Measurements from ENCODE around the gene CDHR3. TPM values are rescaled to one million over a fixed set of nuclear protein-coding genes. Genes with fewer than 3 reads are reported as not detected.
"Not testable (repeated sequence)": the region's sequence is repeated elsewhere in the genome, so short reads cannot be mapped to it uniquely, and the experiment has no call there.

Gene CDHR3
- total RNA-seq, 1 experiment from 2014 or later: not detected

DNA sequence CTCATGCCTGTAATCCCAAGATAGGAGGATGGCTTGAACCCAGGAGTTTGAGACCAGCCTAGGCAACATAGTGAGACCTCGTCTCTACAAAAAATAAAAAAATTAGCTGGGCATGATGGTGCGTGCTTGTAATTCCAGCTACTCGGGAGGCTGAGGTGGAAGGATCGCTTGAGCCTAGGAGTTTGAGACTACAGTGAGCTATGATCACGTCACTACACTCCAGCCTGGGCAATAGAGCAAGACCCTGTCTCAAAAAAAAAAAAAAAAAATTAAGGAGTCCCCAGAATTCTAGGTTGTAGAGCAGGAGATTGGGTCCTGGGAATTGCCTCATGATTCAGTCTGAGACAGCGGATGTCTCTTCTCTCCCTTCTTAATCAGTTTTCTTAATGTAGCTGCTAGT lies 21.7 kb downstream of the CDHR3 start:
- not testable (repeated sequence) for H4K20me1 ChIP-seq (ENCODE audit: insufficient read depth, low read depth, low read length); H3K27ac ChIP-seq (ENCODE audit: low read length); H3K4me1 ChIP-seq (ENCODE audit: low read length); H3K9me3 ChIP-seq (ENCODE audit: low read length); H3K36me3 ChIP-seq (ENCODE audit: insufficient read depth, low read length); H3K4me3 ChIP-seq (ENCODE audit: low read length); H3K79me2 ChIP-seq (ENCODE audit: low read length); H2AFZ ChIP-seq (ENCODE audit: low read length); DNase-seq; H3K27me3 ChIP-seq (ENCODE audit: low read length); H3K9ac ChIP-seq (ENCODE audit: low read length); H3K9me2 ChIP-seq (replicated peaks; ENCODE audit: insufficient read depth, low read length); H3K4me2 ChIP-seq (ENCODE audit: low read depth, low read length, poor library complexity, severe bottlenecking)

DNA sequence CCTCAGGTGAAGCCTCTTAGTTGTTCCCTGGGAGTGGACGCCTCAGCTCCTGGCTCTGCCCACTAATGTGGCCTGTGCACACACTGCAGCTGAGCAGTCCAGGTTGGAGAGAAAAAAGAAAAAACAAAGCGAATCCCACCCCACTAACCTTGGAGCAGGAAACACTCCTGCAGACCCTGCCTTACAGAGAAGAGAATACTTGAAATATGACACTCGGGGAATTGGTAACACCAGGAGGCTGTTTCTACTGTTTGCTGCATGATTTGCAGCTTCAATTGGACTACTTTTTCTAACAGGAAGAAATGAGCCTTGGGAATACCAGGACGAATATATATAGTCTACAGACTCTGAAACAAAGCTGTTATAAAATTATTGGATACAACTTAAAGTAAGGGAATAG lies 22.2 kb downstream of the CDHR3 start:
- H3K9me3 ChIP-seq (ENCODE audit: low read length): no peaks in the 10 kb centered on the region
- no peak overlapping the region for H3K4me3 ChIP-seq (ENCODE audit: low read length)
- no peak for DNase-seq
- H3K27me3 ChIP-seq (ENCODE audit: low read length): peaks cover 2% of the 10 kb centered on the region; the same call in 1 of the 2 replicates
- H2AFZ ChIP-seq (ENCODE audit: low read length): no peak overlapping the region
- no peak overlapping the region for H3K4me2 ChIP-seq (ENCODE audit: low read depth, low read length, poor library complexity, severe bottlenecking)
- no peak overlapping the region for H3K27ac ChIP-seq (ENCODE audit: low read length)
- H4K20me1 ChIP-seq (ENCODE audit: insufficient read depth, low read depth, low read length): no peaks in the 10 kb centered on the region
- no peaks in the 10 kb centered on the region for H3K36me3 ChIP-seq (ENCODE audit: insufficient read depth, low read length)
- no peaks in the 10 kb centered on the region for H3K9me2 ChIP-seq (replicated peaks; ENCODE audit: insufficient read depth, low read length)
- H3K9ac ChIP-seq (ENCODE audit: low read length): no peak overlapping the region
- no peaks in the 10 kb centered on the region for H3K4me1 ChIP-seq (ENCODE audit: low read length)
- H3K79me2 ChIP-seq (ENCODE audit: low read length): no peaks in the 10 kb centered on the region

DNA sequence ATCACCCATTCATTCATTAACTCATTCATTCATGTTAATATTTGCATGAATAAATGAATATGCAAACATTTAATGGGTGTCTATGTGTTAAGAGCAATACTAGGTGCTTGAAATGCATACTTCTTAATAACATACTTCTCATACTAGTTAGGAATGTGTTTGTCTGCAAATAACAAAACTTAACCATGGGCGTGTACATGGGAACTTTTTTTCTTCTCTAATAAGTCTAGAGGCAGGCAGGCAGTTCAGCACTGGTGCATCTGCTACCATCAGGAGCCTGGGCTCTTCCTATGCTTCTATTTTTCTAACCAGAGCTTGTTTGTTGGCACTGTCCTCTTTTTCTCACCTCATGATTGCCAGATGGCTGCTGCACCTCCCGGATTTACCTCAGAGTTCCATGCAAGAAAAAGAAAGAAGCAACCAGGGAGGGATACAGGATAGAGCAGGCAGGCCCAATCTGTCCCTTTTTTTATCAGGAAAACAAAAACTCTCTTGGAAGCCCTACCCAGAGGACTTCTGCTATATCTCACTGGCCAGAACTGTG lies 22.7 kb downstream of the CDHR3 start:
- DNase-seq: no peak
- H3K9me3 ChIP-seq (ENCODE audit: low read length): no peaks in the 10 kb centered on the region
- no peak overlapping the region for H3K27ac ChIP-seq (ENCODE audit: low read length)
- no peak overlapping the region for H2AFZ ChIP-seq (ENCODE audit: low read length)
- H3K27me3 ChIP-seq (ENCODE audit: low read length): peaks cover 1% of the 10 kb centered on the region; the same call in 1 of the 2 replicates
- H3K9ac ChIP-seq (ENCODE audit: low read length): no peak overlapping the region
- H3K79me2 ChIP-seq (ENCODE audit: low read length): no peaks in the 10 kb centered on the region
- no peaks in the 10 kb centered on the region for H4K20me1 ChIP-seq (ENCODE audit: insufficient read depth, low read depth, low read length)
- no peaks in the 10 kb centered on the region for H3K4me1 ChIP-seq (ENCODE audit: low read length)
- no peaks in the 10 kb centered on the region for H3K9me2 ChIP-seq (replicated peaks; ENCODE audit: insufficient read depth, low read length)
- no peak overlapping the region for H3K4me3 ChIP-seq (ENCODE audit: low read length)
- H3K4me2 ChIP-seq (ENCODE audit: low read depth, low read length, poor library complexity, severe bottlenecking): no peak overlapping the region
- H3K36me3 ChIP-seq (ENCODE audit: insufficient read depth, low read length): no peaks in the 10 kb centered on the region

DNA sequence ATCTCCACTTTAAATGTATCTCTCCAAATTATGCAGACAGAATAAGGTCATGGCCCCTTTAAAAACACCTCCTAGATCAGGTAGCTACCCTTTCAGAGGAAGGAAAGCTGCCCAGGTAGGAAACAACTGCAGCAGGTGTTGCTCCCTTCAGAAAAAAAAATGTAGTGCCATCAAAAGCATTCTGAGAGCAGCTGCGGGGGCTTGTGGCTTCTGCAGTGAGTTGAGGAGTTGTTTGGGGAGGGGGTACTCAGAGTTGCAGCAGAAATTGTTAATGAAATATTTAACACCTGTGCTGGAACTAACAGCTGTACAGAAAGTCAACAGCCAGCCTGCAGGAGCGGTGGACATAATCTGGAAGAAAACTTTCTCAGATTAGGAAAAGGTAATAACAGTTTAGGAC lies 24.0 kb downstream of the CDHR3 start:
- H4K20me1 ChIP-seq (ENCODE audit: insufficient read depth, low read depth, low read length): no peaks in the 10 kb centered on the region
- H3K9ac ChIP-seq (ENCODE audit: low read length): no peak overlapping the region
- no peak overlapping the region for H2AFZ ChIP-seq (ENCODE audit: low read length)
- no peaks in the 10 kb centered on the region for H3K27me3 ChIP-seq (ENCODE audit: low read length)
- H3K4me1 ChIP-seq (ENCODE audit: low read length): no peaks in the 10 kb centered on the region
- no peaks in the 10 kb centered on the region for H3K36me3 ChIP-seq (ENCODE audit: insufficient read depth, low read length)
- no peaks in the 10 kb centered on the region for H3K9me3 ChIP-seq (ENCODE audit: low read length)
- no peaks in the 10 kb centered on the region for H3K79me2 ChIP-seq (ENCODE audit: low read length)
- no peak overlapping the region for H3K4me2 ChIP-seq (ENCODE audit: low read depth, low read length, poor library complexity, severe bottlenecking)
- H3K4me3 ChIP-seq (ENCODE audit: low read length): no peak overlapping the region
- H3K27ac ChIP-seq (ENCODE audit: low read length): no peak overlapping the region
- no peaks in the 10 kb centered on the region for H3K9me2 ChIP-seq (replicated peaks; ENCODE audit: insufficient read depth, low read length)
- no peak for DNase-seq

DNA sequence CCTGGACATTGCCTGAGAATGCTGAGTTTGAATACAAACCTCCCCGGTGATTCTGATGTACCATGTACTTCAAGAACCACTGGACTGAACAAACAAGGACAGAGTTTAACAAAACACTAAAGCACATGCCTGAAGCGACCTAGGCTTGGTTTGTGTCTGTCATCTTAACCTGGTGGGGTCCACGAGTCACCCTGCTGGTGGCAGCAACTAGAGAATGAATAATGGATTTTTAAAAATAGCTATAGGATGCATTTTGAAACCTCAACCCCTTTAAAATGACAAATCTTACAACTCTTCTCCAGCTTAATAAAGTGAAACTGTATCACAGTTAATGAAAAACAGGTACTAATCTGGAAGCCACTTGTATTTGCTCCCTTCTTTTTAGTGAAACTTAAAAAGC lies 25.2 kb downstream of the CDHR3 start:
- H3K9me3 ChIP-seq (ENCODE audit: low read length): no peaks in the 10 kb centered on the region
- peak; percentile 46 for DNase-seq
- no peak overlapping the region for H3K9ac ChIP-seq (ENCODE audit: low read length)
- H3K4me2 ChIP-seq (ENCODE audit: low read depth, low read length, poor library complexity, severe bottlenecking): no peak overlapping the region
- no peaks in the 10 kb centered on the region for H3K79me2 ChIP-seq (ENCODE audit: low read length)
- H4K20me1 ChIP-seq (ENCODE audit: insufficient read depth, low read depth, low read length): no peaks in the 10 kb centered on the region
- no peak overlapping the region for H3K4me3 ChIP-seq (ENCODE audit: low read length)
- H3K9me2 ChIP-seq (replicated peaks; ENCODE audit: insufficient read depth, low read length): no peaks in the 10 kb centered on the region
- H3K27me3 ChIP-seq (ENCODE audit: low read length): no peaks in the 10 kb centered on the region
- H3K4me1 ChIP-seq (ENCODE audit: low read length): no peaks in the 10 kb centered on the region
- H3K36me3 ChIP-seq (ENCODE audit: insufficient read depth, low read length): no peaks in the 10 kb centered on the region
- no peak overlapping the region for H2AFZ ChIP-seq (ENCODE audit: low read length)
- H3K27ac ChIP-seq (ENCODE audit: low read length): no peak overlapping the region

DNA sequence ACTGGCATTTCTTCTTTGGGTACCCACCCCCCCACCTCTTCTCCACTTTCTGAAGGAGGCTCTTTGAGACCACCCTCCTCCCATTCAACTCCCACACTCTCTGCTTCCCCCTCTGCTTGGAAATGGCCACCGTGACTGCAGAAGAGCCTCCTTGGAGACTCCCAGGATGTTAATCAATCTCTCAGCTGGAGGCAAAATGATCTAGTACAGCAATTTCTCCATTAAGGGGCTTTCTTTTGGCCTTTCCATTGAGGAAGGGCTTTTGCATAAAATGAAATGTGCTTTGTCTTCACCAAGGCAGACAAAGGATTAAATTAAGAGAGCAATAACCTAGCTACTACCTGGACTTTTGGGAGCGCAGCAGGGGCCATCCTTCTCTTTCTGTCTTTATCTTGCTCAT lies 26.1 kb downstream of the CDHR3 start:
- Histone ChIP-seq H4K20me1 (ENCODE audit: insufficient read depth, low read depth, low read length) (no peaks in the 10 kb centered on the region), H3K27me3 (ENCODE audit: low read length) (no peaks in the 10 kb centered on the region), H3K9me2 (replicated peaks; ENCODE audit: insufficient read depth, low read length) (no peaks in the 10 kb centered on the region), H3K4me1 (ENCODE audit: low read length) (no peaks in the 10 kb centered on the region), H3K4me3 (ENCODE audit: low read length) (no peak overlapping the region), H3K36me3 (ENCODE audit: insufficient read depth, low read length) (no peaks in the 10 kb centered on the region), H3K79me2 (ENCODE audit: low read length) (no peaks in the 10 kb centered on the region), H3K27ac (ENCODE audit: low read length) (no peak overlapping the region), H2AFZ (ENCODE audit: low read length) (no peak overlapping the region), H3K9ac (ENCODE audit: low read length) (no peak overlapping the region), H3K9me3 (ENCODE audit: low read length) (no peaks in the 10 kb centered on the region), H3K4me2 (ENCODE audit: low read depth, low read length, poor library complexity, severe bottlenecking) (no peak overlapping the region)
- no peak for DNase-seq

DNA sequence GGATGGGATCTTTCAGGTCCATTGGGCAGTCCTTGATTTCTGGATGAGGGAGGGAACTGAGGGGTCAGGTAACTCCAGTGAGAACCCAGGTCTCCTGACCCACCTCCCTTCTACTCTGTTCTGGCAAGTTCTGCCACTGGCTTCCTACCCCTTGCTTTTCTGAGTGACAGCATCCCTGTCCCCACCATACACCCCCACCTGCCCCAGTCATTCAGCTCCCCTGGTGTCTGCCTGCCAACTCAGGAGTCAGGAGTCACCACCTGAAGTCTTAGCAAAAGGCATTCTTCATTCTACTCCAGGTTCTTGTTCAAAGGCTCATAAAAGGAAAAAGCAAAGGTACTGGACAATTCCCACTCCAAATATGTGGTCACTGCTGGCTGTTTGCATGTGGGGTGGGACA lies 26.6 kb downstream of the CDHR3 start:
- no peak for DNase-seq
- Histone ChIP-seq H3K4me1 (ENCODE audit: low read length) (no peaks in the 10 kb centered on the region), H4K20me1 (ENCODE audit: insufficient read depth, low read depth, low read length) (no peaks in the 10 kb centered on the region), H2AFZ (ENCODE audit: low read length) (no peak overlapping the region), H3K4me2 (ENCODE audit: low read depth, low read length, poor library complexity, severe bottlenecking) (no peak overlapping the region), H3K27ac (ENCODE audit: low read length) (no peak overlapping the region), H3K4me3 (ENCODE audit: low read length) (no peak overlapping the region), H3K79me2 (ENCODE audit: low read length) (no peaks in the 10 kb centered on the region), H3K9ac (ENCODE audit: low read length) (no peak overlapping the region), H3K9me3 (ENCODE audit: low read length) (no peaks in the 10 kb centered on the region), H3K27me3 (ENCODE audit: low read length) (no peaks in the 10 kb centered on the region), H3K36me3 (ENCODE audit: insufficient read depth, low read length) (no peaks in the 10 kb centered on the region), H3K9me2 (replicated peaks; ENCODE audit: insufficient read depth, low read length) (no peaks in the 10 kb centered on the region)

DNA sequence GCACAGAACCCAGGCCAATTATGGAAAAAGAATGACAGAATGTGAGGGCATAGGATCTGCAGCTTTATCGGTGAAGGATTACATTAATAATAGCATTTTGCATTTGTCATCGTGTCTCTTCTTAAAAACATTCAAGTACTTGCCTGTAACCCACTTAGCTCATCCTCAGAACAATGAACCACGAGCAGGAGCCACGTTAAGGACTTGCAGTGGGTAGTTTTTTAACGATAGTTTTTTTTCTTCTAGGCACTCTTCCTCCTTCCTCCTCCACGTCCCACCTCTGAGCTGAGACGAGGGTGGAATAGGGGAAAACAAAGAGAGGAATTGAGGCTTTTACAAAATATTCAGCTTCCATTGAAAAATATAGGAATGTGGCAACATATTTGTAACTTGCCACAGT lies 27.1 kb downstream of the CDHR3 start:
- no peak overlapping the region for H3K9ac ChIP-seq (ENCODE audit: low read length)
- H3K79me2 ChIP-seq (ENCODE audit: low read length): no peaks in the 10 kb centered on the region
- no peak overlapping the region for H2AFZ ChIP-seq (ENCODE audit: low read length)
- no peak overlapping the region for H3K4me3 ChIP-seq (ENCODE audit: low read length)
- no peaks in the 10 kb centered on the region for H3K9me2 ChIP-seq (replicated peaks; ENCODE audit: insufficient read depth, low read length)
- no peaks in the 10 kb centered on the region for H3K27me3 ChIP-seq (ENCODE audit: low read length)
- no peaks in the 10 kb centered on the region for H3K9me3 ChIP-seq (ENCODE audit: low read length)
- DNase-seq: no peak
- H3K4me1 ChIP-seq (ENCODE audit: low read length): no peaks in the 10 kb centered on the region
- H3K36me3 ChIP-seq (ENCODE audit: insufficient read depth, low read length): no peaks in the 10 kb centered on the region
- no peaks in the 10 kb centered on the region for H4K20me1 ChIP-seq (ENCODE audit: insufficient read depth, low read depth, low read length)
- no peak overlapping the region for H3K27ac ChIP-seq (ENCODE audit: low read length)
- H3K4me2 ChIP-seq (ENCODE audit: low read depth, low read length, poor library complexity, severe bottlenecking): no peak overlapping the region

Data from Karpas-422 (cell line).